DND-41 (cell line): ENCODE measurements around the gene SIRPA.
A peak's percentile ranks its signal among the peaks of the same experiment; 100 is the strongest.

Source experiments
- ATAC-seq: fragments of 200-7000 bp; cut with Tn5 transposase; 3 replicates; pipeline ENCODE4 v1.9.1; 2021; ENCODE audit warnings: low read depth; ENCODE audit not compliant: insufficient read depth
- DNase-seq: peaks from one replicate; pipeline ENCODE4 v3.0.0-alpha.2; 2020
- H2AFZ ChIP-seq: 2 replicates; pipeline ENCODE4 v1.6.0; 2012; ENCODE audit warnings: low read depth, low read length
- H3K27ac ChIP-seq: 2 replicates; pipeline ENCODE4 v1.5.1; 2012; ENCODE audit warnings: low read length, inconsistent platforms
- H3K27me3 ChIP-seq: fragments of 200-600 bp; sonication (generic); 2 replicates; pipeline ENCODE4 v1.6.0; 2012; ENCODE audit warnings: low read length, mild to moderate bottlenecking, inconsistent platforms; ENCODE audit not compliant: insufficient read depth, poor library complexity
- H3K36me3 ChIP-seq: 2 replicates; pipeline ENCODE4 v1.5.1; 2012; ENCODE audit warnings: low read length, inconsistent platforms; ENCODE audit not compliant: insufficient read depth
- H3K4me1 ChIP-seq: 2 replicates; pipeline ENCODE4 v1.5.1; 2012; ENCODE audit warnings: mild to moderate bottlenecking, low read length; ENCODE audit not compliant: insufficient read depth
- H3K4me2 ChIP-seq: 2 replicates; pipeline ENCODE4 v1.6.0; 2012; ENCODE audit warnings: mild to moderate bottlenecking, moderate library complexity, low read length, inconsistent platforms; ENCODE audit not compliant: insufficient read depth
- H3K4me3 ChIP-seq, 2 experiments: fragments of 200-600 bp in 1 of 2; shearing (Covaris generic) in 1 of 2; 2 replicates each; pipeline ENCODE4 v1.5.1; 2012 to 2016; ENCODE audit warnings: inconsistent platforms in 2 of 2, low read length in 2 of 2, mild to moderate bottlenecking in 2 of 2, low read depth in 1 of 2, moderate library complexity in 1 of 2
- H3K79me2 ChIP-seq: 2 replicates; pipeline ENCODE4 v1.6.0; 2012; ENCODE audit warnings: low read length, inconsistent platforms; ENCODE audit not compliant: insufficient read depth
- H3K9ac ChIP-seq: 2 replicates; pipeline ENCODE4 v1.6.0; 2012; ENCODE audit warnings: low read depth, mild to moderate bottlenecking, inconsistent platforms, low read length, moderate library complexity
- H3K9me3 ChIP-seq: 2 replicates; pipeline ENCODE4 v1.5.1; 2012; ENCODE audit warnings: low read length, moderate library complexity, mild to moderate bottlenecking, inconsistent platforms; ENCODE audit not compliant: insufficient read depth, severe bottlenecking
- H4K20me1 ChIP-seq: 2 replicates; pipeline ENCODE4 v1.6.0; 2012; ENCODE audit warnings: low read length; ENCODE audit not compliant: insufficient read depth
- CTCF ChIP-seq: IDR thresholded peaks from 2 replicates; pipeline ENCODE4 v1.5.1; 2012; ENCODE audit warnings: borderline replicate concordance, low read length, moderate library complexity, mild to moderate bottlenecking; ENCODE audit not compliant: poor library complexity, severe bottlenecking; ENCODE audit errors: extremely low read depth
- EZH2 ChIP-seq: IDR thresholded peaks from 3 replicates; pipeline ENCODE4 v1.6.1; 2012; ENCODE audit warnings: borderline replicate concordance, low read depth, mild to moderate bottlenecking, moderate library complexity, low read length, inconsistent platforms; ENCODE audit not compliant: severe bottlenecking

Gene SIRPA

GRCh38 chr20:1899241-1899525 lies 4.0 kb downstream of the SIRPA start:
- TF ChIP-seq CTCF (no peak), EZH2 (no peak)
- peaks cover 12% of the 10 kb centered on the region for H3K4me1 ChIP-seq
- no peaks in the 10 kb centered on the region for H3K79me2 ChIP-seq
- ATAC-seq (no peak), DNase-seq (no peak)
- H3K9me3 ChIP-seq: no peaks in the 10 kb centered on the region
- no peaks in the 10 kb centered on the region for H3K36me3 ChIP-seq
- H3K4me2 ChIP-seq: no peak overlapping the region
- no peak overlapping the region for H3K4me3 ChIP-seq
- H3K9ac ChIP-seq: no peak overlapping the region
- no peak overlapping the region for H2AFZ ChIP-seq
- peaks cover 12% of the 10 kb centered on the region for H4K20me1 ChIP-seq
- peaks cover 52% of the 10 kb centered on the region for H3K27me3 ChIP-seq
- H3K27ac ChIP-seq: no peak overlapping the region

GRCh38 chr20:1900321-1900801 lies 5.2 kb downstream of the SIRPA start:
- Histone ChIP-seq H3K36me3 (no peaks in the 10 kb centered on the region), H3K27me3 (peaks cover 43% of the 10 kb centered on the region), H3K4me3 (no peak overlapping the region), H3K4me2 (no peak overlapping the region), H4K20me1 (peaks cover 11% of the 10 kb centered on the region), H3K9ac (no peak overlapping the region), H3K9me3 (no peaks in the 10 kb centered on the region), H3K27ac (no peak overlapping the region), H3K79me2 (no peaks in the 10 kb centered on the region), H2AFZ (no peak overlapping the region), H3K4me1 (peaks cover 3% of the 10 kb centered on the region)
- 0 out of 3 replicates have a peak, but pooled peaks have one; percentile 56 for ATAC-seq
- TF ChIP-seq CTCF: peak; percentile 52
- no peak for TF ChIP-seq EZH2
- no peak for DNase-seq

GRCh38 chr20:1901704-1902103 lies 6.5 kb downstream of the SIRPA start:
- Histone ChIP-seq H2AFZ (no peak overlapping the region), H3K9me3 (no peaks in the 10 kb centered on the region), H3K4me3 (no peak overlapping the region), H4K20me1 (no peaks in the 10 kb centered on the region), H3K4me1 (no peaks in the 10 kb centered on the region), H3K27ac (no peak overlapping the region), H3K27me3 (peaks cover 33% of the 10 kb centered on the region), H3K79me2 (no peaks in the 10 kb centered on the region), H3K36me3 (no peaks in the 10 kb centered on the region), H3K4me2 (no peak overlapping the region), H3K9ac (no peak overlapping the region)
- DNase-seq (no peak), ATAC-seq (no peak)
- TF ChIP-seq CTCF (no peak), EZH2 (no peak)

GRCh38 chr20:1902188-1902587 lies 7.0 kb downstream of the SIRPA start:
- Histone ChIP-seq H2AFZ (no peak overlapping the region), H3K27ac (no peak overlapping the region), H3K9ac (no peak overlapping the region), H4K20me1 (no peaks in the 10 kb centered on the region), H3K4me1 (no peaks in the 10 kb centered on the region), H3K79me2 (no peaks in the 10 kb centered on the region), H3K9me3 (no peaks in the 10 kb centered on the region), H3K4me2 (no peak overlapping the region), H3K36me3 (no peaks in the 10 kb centered on the region), H3K27me3 (peaks cover 29% of the 10 kb centered on the region), H3K4me3 (no peak overlapping the region)
- no peak for DNase-seq
- no peak for TF ChIP-seq CTCF
- TF ChIP-seq EZH2: no peak
- ATAC-seq: no peak
